Progenitor cell of endocrine pancreas (in vitro differentiated cells): ENCODE data around the gene PYGB. TPM values are rescaled to one million over a fixed set of nuclear protein-coding genes. Genes with fewer than 3 reads are reported as not detected.
A peak's percentile ranks its signal among the peaks of the same experiment; 100 is the strongest.

Experiments used
- DNase-seq: peaks from one replicate; pipeline ENCODE4 v3.0.0; 2021; ENCODE audit warnings: low spot score; ENCODE audit not compliant: unreplicated experiment
- H3K27ac Mint-ChIP-seq: 2 replicates; pipeline ENCODE4 v1.8.0; 2021; ENCODE audit warnings: mild to moderate bottlenecking, moderate library complexity, mixed read lengths
- H3K27me3 Mint-ChIP-seq: 2 replicates; pipeline ENCODE4 v1.8.0; 2021; ENCODE audit warnings: mixed read lengths
- H3K36me3 Mint-ChIP-seq: 2 replicates; pipeline ENCODE4 v1.8.0; 2022; ENCODE audit warnings: mixed read lengths; ENCODE audit not compliant: insufficient read depth
- H3K4me1 Mint-ChIP-seq: 2 replicates; pipeline ENCODE4 v1.8.0; 2021; ENCODE audit warnings: low read depth, mixed read lengths
- H3K4me3 Mint-ChIP-seq: 2 replicates; pipeline ENCODE4 v1.8.0; 2021; ENCODE audit warnings: low read depth, mild to moderate bottlenecking, moderate library complexity, mixed read lengths
- H3K9me3 Mint-ChIP-seq: 2 replicates; pipeline ENCODE4 v1.8.0; 2021; ENCODE audit warnings: low read depth, mixed read lengths
- CTCF ChIP-seq: fragments of 200-600 bp; sonication (generic); IDR thresholded peaks from one replicate; pipeline ENCODE4 v1.5.0; 2021; ENCODE audit warnings: antibody characterized with exemption, mild to moderate bottlenecking; ENCODE audit not compliant: unreplicated experiment
- total RNA-seq: library from RNA; stranded (reverse); gene quantifications from 2 replicates; pipeline ENCODE4 v1.2.1, GENCODE V29; 2021

PYGB gene
- total RNA-seq, 1 donor from 2014 or later: 54.4 TPM

GRCh38 chr20:25308083-25308491 is 60.2 kb downstream of the PYGB start:
- no peak for TF ChIP-seq CTCF
- peak overlapping the region; percentile 25 for H3K27ac Mint-ChIP-seq

GRCh38 chr20:25308671-25309394 is 60.9 kb downstream of the PYGB start:
- Mint-ChIP-seq H3K27ac (peak overlapping the region; percentile 17), H3K4me3 (no peak overlapping the region), H3K9me3 (no peaks in the 10 kb centered on the region), H3K27me3 (no peaks in the 10 kb centered on the region), H3K4me1 (peaks cover 8% of the 10 kb centered on the region), H3K36me3 (peaks cover 3% of the 10 kb centered on the region)
- no peak for TF ChIP-seq CTCF
- no peak for DNase-seq

More at GRCh38 chr20:25308083-25308491, 60.2 kb downstream of the PYGB start:
- H3K27me3 Mint-ChIP-seq: no peaks in the 10 kb centered on the region
- H3K9me3 Mint-ChIP-seq: no peaks in the 10 kb centered on the region
- H3K36me3 Mint-ChIP-seq: peaks cover 3% of the 10 kb centered on the region
- no peak overlapping the region for H3K4me3 Mint-ChIP-seq
- H3K4me1 Mint-ChIP-seq: peaks cover 8% of the 10 kb centered on the region
- no peak for DNase-seq

GRCh38 chr20:25309395-25310267 is 61.7 kb downstream of the PYGB start:
- no peaks in the 10 kb centered on the region for H3K27me3 Mint-ChIP-seq
- no peak overlapping the region for H3K4me3 Mint-ChIP-seq
- H3K4me1 Mint-ChIP-seq: peaks cover 8% of the 10 kb centered on the region
- no peak for TF ChIP-seq CTCF
- peaks cover 3% of the 10 kb centered on the region for H3K36me3 Mint-ChIP-seq
- no peak for DNase-seq
- peak overlapping the region; percentile 37 for H3K27ac Mint-ChIP-seq
- H3K9me3 Mint-ChIP-seq: no peaks in the 10 kb centered on the region

GRCh38 chr20:25310268-25310920 is 62.5 kb downstream of the PYGB start:
- Mint-ChIP-seq H3K27me3 (no peaks in the 10 kb centered on the region), H3K27ac (peak overlapping the region; percentile 14), H3K9me3 (no peaks in the 10 kb centered on the region), H3K4me1 (peaks cover 8% of the 10 kb centered on the region), H3K4me3 (no peak overlapping the region), H3K36me3 (peaks cover 4% of the 10 kb centered on the region)
- peak; percentile 35 for TF ChIP-seq CTCF
- no peak for DNase-seq
